Keratinocyte (primary cell): Measurements from ENCODE around the gene TRAF5.

Experiments used
- CTCF ChIP-seq, 3 experiments: IDR thresholded peaks in 1 of 3; conservative IDR thresholded peaks in 1 of 3; optimal IDR thresholded peaks in 1 of 3; 2 replicates in 2 of 3; 3 replicates in 1 of 3; pipeline versions ENCODE3 to v1.5.1; 2011; ENCODE audit warnings: low read length in 3 of 3, mild to moderate bottlenecking in 3 of 3, moderate library complexity in 2 of 3, control low read depth in 1 of 3, inconsistent platforms in 1 of 3; ENCODE audit not compliant: insufficient read depth in 2 of 3; ENCODE audit errors: extremely low read depth in 1 of 3
- EZH2 ChIP-seq: IDR thresholded peaks from one replicate; pipeline ENCODE4 v1.6.1; 2012; ENCODE audit warnings: inconsistent platforms, mild to moderate bottlenecking, low read length, moderate library complexity

GRCh38 chr1:211353562-211354212, 27.1 kb downstream of the TRAF5 start:
- TF ChIP-seq EZH2 = no peak
- no peak for TF ChIP-seq CTCF (optimal IDR thresholded peaks at IDR 0.05 in 1 of 3, IDR thresholded peaks at IDR 0.05 in 1 of 3, conservative IDR thresholded peaks at IDR 0.05 in 1 of 3; ENCODE audit: extremely low read depth in 1 of 3, insufficient read depth in 2 of 3, low read length in 3 of 3)
